ENCODE measurements around the gene MFAP2. TPM values are rescaled to one million over a fixed set of nuclear protein-coding genes. Genes with fewer than 3 reads are reported as not detected.

MFAP2 gene
- total and polyA plus RNA-seq, 11 donors = 1.2 to 13.0 (median 2.3) TPM

- intact Hi-C loops (cut with DNase I) = no loop called here
- no peaks in the 10 kb centered on the region for H3K9me3 ChIP-seq
- ATAC-seq (no peak), DNase-seq (no peak)
- WGBS, 4 donors = 54 to 66% (median 60%) methylated on average over 2 of the region's 2 CpGs
- no peak for TF ChIP-seq POLR2A (IDR thresholded peaks at IDR 0.05)
- TF ChIP-seq CTCF (IDR thresholded peaks at IDR 0.05) = no peak
- no peak overlapping the region for H3K4me3 ChIP-seq
- peaks cover 0 to 29% (median 0%) of the 10 kb centered on the region in 12 donors for H3K4me1 ChIP-seq
- no peak overlapping the region for H3K27ac ChIP-seq
- H3K27me3 ChIP-seq = no peaks in the 10 kb centered on the region
- peaks cover 0 to 98% (median 97%) of the 10 kb centered on the region in 9 donors for H3K36me3 ChIP-seq
Measured at GRCh38 chr1:17027900-17028299, 47.5 kb upstream of the MFAP2 start.

- DNase-seq (no peak), ATAC-seq (peak in 1 of 4 donors; percentile 72)
- TF ChIP-seq CTCF (IDR thresholded peaks at IDR 0.05) (no peak), POLR2A (IDR thresholded peaks at IDR 0.05) (no peak)
- Histone ChIP-seq H3K4me1 (peaks cover 0 to 31% (median 0%) of the 10 kb centered on the region in 12 donors), H3K27me3 (no peaks in the 10 kb centered on the region), H3K9me3 (no peaks in the 10 kb centered on the region), H3K27ac (no peak overlapping the region), H3K4me3 (no peak overlapping the region), H3K36me3 (peaks cover 0 to 98% (median 97%) of the 10 kb centered on the region in 9 donors)
- intact Hi-C loops (cut with DNase I) = no loop called here
- 73 to 84% (median 81%) methylated on average over 5 of the region's 5 CpGs for WGBS, 4 donors
Measured at GRCh38 chr1:17027403-17027802, 47.0 kb upstream of the MFAP2 start.

- Histone ChIP-seq H3K9me3 (no peaks in the 10 kb centered on the region), H3K36me3 (peaks cover 0 to 100% (median 99%) of the 10 kb centered on the region in 9 donors), H3K4me1 (peaks cover 0 to 31% (median 0%) of the 10 kb centered on the region in 12 donors), H3K27ac (no peak overlapping the region), H3K27me3 (no peaks in the 10 kb centered on the region), H3K4me3 (no peak overlapping the region)
- DNase-seq = no peak
- no peak for ATAC-seq
- WGBS, 4 donors = 94 to 100% (median 95%) methylated on average over 1 of the region's 1 CpG
- intact Hi-C loops (cut with DNase I) = no loop called here
- TF ChIP-seq POLR2A (IDR thresholded peaks at IDR 0.05) (no peak), CTCF (IDR thresholded peaks at IDR 0.05) (no peak)
Measured at GRCh38 chr1:17024721-17025120, 44.3 kb upstream of the MFAP2 start.

- no peak overlapping the region for H3K4me3 ChIP-seq
- no peaks in the 10 kb centered on the region for H3K9me3 ChIP-seq
- H3K36me3 ChIP-seq = peaks cover 0 to 100% (median 99%) of the 10 kb centered on the region in 9 donors
- TF ChIP-seq POLR2A (IDR thresholded peaks at IDR 0.05) (no peak), CTCF (IDR thresholded peaks at IDR 0.05) (no peak)
- intact Hi-C loops (cut with DNase I) = no loop called here
- no peaks in the 10 kb centered on the region for H3K27me3 ChIP-seq
- no peak for ATAC-seq
- WGBS, 4 donors = 66 to 90% (median 88%) methylated on average over 3 of the region's 3 CpGs
- no peak overlapping the region for H3K27ac ChIP-seq
- DNase-seq = no peak
- peaks cover 0 to 33% (median 0%) of the 10 kb centered on the region in 12 donors for H3K4me1 ChIP-seq
Measured at GRCh38 chr1:17023573-17023972, 43.2 kb upstream of the MFAP2 start.

Measured in heart left ventricle (tissue), 16 donors.